NCI-H345 treated with DMSO at 0.1 percent for 48 hours (cell line): Measurements from ENCODE around the gene CIAO2A.
A peak's percentile ranks its signal among the peaks of the same experiment; 100 is the strongest.
"Not testable (repeated sequence)": the region's sequence is repeated elsewhere in the genome, so short reads cannot be mapped to it uniquely, and the experiment has no call there.

Source experiments
- DNase-seq: peaks from one replicate; lab custom pipeline; 2025; ENCODE audit not compliant: unreplicated experiment; lab: John Stamatoyannopoulos, UW

Gene CIAO2A

GRCh38 chr15:64093627-64094417, at the start of gene CIAO2A:
Gene CIAO2A, minus strand, starts transcription at chr15:64093838. Its CDS starts 70 bp downstream, at chr15:64093768.
- DNase-seq: peak; percentile 92

- no peak for DNase-seq
Observed at GRCh38 chr15:64143276-64143675, 49.6 kb upstream of the CIAO2A start.

GRCh38 chr15:64141798-64142512, 48.3 kb upstream of the CIAO2A start:
- no peak for DNase-seq

GRCh38 chr15:64138331-64138941, 44.8 kb upstream of the CIAO2A start:
- DNase-seq: no peak

- no peak for DNase-seq
Observed at GRCh38 chr15:64137226-64137833, 43.7 kb upstream of the CIAO2A start.

GRCh38 chr15:64136347-64136746, 42.7 kb upstream of the CIAO2A start:
- DNase-seq: no peak

- DNase-seq: no peak
Observed at GRCh38 chr15:64134345-64134829, 40.7 kb upstream of the CIAO2A start.

- no peak for DNase-seq
Observed at GRCh38 chr15:64133623-64134344, 40.1 kb upstream of the CIAO2A start.

- no peak for DNase-seq
Observed at GRCh38 chr15:64132217-64132616, 38.6 kb upstream of the CIAO2A start.

- no peak for DNase-seq
Observed at GRCh38 chr15:64131547-64131946, 37.9 kb upstream of the CIAO2A start.

- no peak for DNase-seq
Observed at GRCh38 chr15:64130159-64130558, 36.5 kb upstream of the CIAO2A start.

- DNase-seq: no peak
Observed at GRCh38 chr15:64127521-64128270, 34.1 kb upstream of the CIAO2A start.

- DNase-seq: no peak
Observed at GRCh38 chr15:64125978-64126377, 32.3 kb upstream of the CIAO2A start.

- DNase-seq: no peak
Observed at GRCh38 chr15:64122936-64123351, 29.3 kb upstream of the CIAO2A start.

GRCh38 chr15:64122444-64122843, 28.8 kb upstream of the CIAO2A start:
- no peak for DNase-seq

- no peak for DNase-seq
Observed at GRCh38 chr15:64121614-64122013, 28.0 kb upstream of the CIAO2A start.

GRCh38 chr15:64120322-64120721, 26.7 kb upstream of the CIAO2A start:
- DNase-seq: not testable (repeated sequence)

GRCh38 chr15:64117759-64118487, 24.3 kb upstream of the CIAO2A start:
- no peak for DNase-seq

GRCh38 chr15:64112904-64113303, 19.3 kb upstream of the CIAO2A start:
- DNase-seq: no peak
